ENCODE measurements around the gene P2RY2. TPM values are rescaled to one million over a fixed set of nuclear protein-coding genes. Genes with fewer than 3 reads are reported as not detected.

The P2RY2 gene
- total and polyA plus RNA-seq, 2 donors (not counting 1 experiment from before 2014, with no cell fraction given): 0.12 to 0.37 TPM

DNA sequence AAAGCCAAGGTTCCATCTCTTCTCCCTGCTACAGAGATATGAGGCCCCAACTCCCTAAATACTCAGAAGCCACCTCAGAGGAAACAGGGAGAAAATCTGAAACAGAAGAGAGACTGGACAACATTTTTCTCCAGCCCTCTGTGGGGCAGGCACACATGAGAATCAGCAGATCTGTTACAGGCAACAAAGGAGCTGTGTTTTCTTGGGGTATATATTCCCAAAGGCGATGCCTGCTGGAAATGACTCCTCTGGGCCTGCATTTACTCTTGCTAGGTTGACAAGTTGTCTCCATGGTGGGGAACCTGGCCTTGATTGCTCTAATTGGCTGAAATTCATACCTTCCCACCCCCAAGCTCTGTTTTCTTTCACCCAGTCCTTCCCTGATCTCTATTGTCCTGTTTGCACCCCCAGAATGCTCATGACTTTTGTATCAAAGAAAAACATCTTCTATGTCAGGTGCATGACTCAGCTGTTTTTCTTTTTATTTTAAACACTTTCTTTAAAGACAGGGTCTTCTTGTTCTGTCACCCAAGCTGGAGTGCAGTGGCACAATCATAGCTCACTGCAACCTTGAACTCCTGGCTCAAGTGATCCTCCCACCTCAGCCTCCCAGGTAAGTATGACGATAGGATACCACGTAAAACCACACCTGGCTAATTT is 30.6 kb downstream of the P2RY2 start:
- CTCF ChIA-PET: interaction anchor here (1.2 kb wide), 1 partner anchor 87 kb away, joined by 3 read pairs; no protein-coding TSS in a partner anchor
- H2AFZ ChIP-seq (ENCODE audit: insufficient read depth, low read depth, low read length, poor library complexity, severe bottlenecking): no peak overlapping the region

More for the DNA sequence above, 30.6 kb downstream of the P2RY2 start:
- peaks cover 0 to 2% (median 0%) of the 10 kb centered on the region in 4 experiments for H3K27me3 ChIP-seq (replicated peaks in 1 of 4; ENCODE audit: control extremely low read depth in 1 of 4, control insufficient read depth in 3 of 4, insufficient read depth in 4 of 4, low read length in 3 of 4)
- no peaks in the 10 kb centered on the region for H4K20me1 ChIP-seq (ENCODE audit: control insufficient read depth, insufficient read depth, low read length, poor library complexity, severe bottlenecking)
- Mint-ChIP-seq H3K4me1 (peaks cover 6% of the 10 kb centered on the region), H3K27me3 (no peaks in the 10 kb centered on the region), H3K27ac (no peak overlapping the region), H3K9me3 (ENCODE audit: insufficient read depth) (no peaks in the 10 kb centered on the region), H3K4me3 (no peak overlapping the region)
- H3K79me2 ChIP-seq (ENCODE audit: control insufficient read depth, insufficient read depth, low read length): no peaks in the 10 kb centered on the region
- DNase-seq (no peak), ATAC-seq (ENCODE audit: low read depth) (no peak)
- TF ChIP-seq EZH2 (IDR thresholded peaks at IDR 0.05; ENCODE audit: borderline replicate concordance, insufficient read depth, low read depth, low read length, poor library complexity, severe bottlenecking) (no peak), CTCF (IDR thresholded peaks at IDR 0.05) (no peak)
- no peaks in the 10 kb centered on the region for H3K9me3 ChIP-seq (ENCODE audit: control extremely low read depth in 1 of 3, control insufficient read depth in 2 of 3, insufficient read depth in 1 of 3, low read length in 2 of 3)
- no peak overlapping the region for H3K4me3 ChIP-seq (ENCODE audit: control extremely low read depth in 1 of 5, extremely low read depth in 1 of 5, insufficient read depth in 1 of 5, low read depth in 2 of 5, low read length in 4 of 5)
- H3K4me2 ChIP-seq (replicated peaks; ENCODE audit: low read depth, low read length, poor library complexity, severe bottlenecking): no peak overlapping the region
- POLR2A ChIA-PET: no interaction called here
- H3K9ac ChIP-seq (ENCODE audit: low read length): no peak overlapping the region
- no peaks in the 10 kb centered on the region for H3K36me3 ChIP-seq (replicated peaks in 1 of 2; ENCODE audit: control extremely low read depth in 1 of 2, control insufficient read depth in 1 of 2, extremely low read depth in 1 of 2, insufficient read depth in 2 of 2, low read length in 1 of 2)
- intact Hi-C loops (cut with micrococcal nuclease): no loop called here
- no peak overlapping the region for H3K27ac ChIP-seq (ENCODE audit: low read length in 2 of 2)
- WGBS (ENCODE audit: insufficient coverage): 100% methylated on average over 1 of the region's 3 CpGs
- H3K4me1 ChIP-seq (ENCODE audit: control insufficient read depth in 2 of 2, insufficient read depth in 2 of 2, low read length in 2 of 2): no peaks in the 10 kb centered on the region

Data from B cell (primary cell).